GM23338 (cell line): ENCODE measurements around the gene CCDC43. TPM values are rescaled to one million over a fixed set of nuclear protein-coding genes. Genes with fewer than 3 reads are reported as not detected.

Experiments used
- ATAC-seq: fragments of 200-7000 bp; cut with Tn5 transposase; 3 replicates; pipeline ENCODE4 v1.9.1; 2020
- DNase-seq: peaks from one replicate; pipeline ENCODE4 v3.0.0-alpha.2; 2015; ENCODE audit warnings: low spot score
- H2AFZ ChIP-seq: fragments of 200-600 bp; sonication (generic); 2 replicates; pipeline ENCODE4 v1.8.0; 2016; ENCODE audit warnings: antibody characterized with exemption, mild to moderate bottlenecking, moderate library complexity
- H3F3A ChIP-seq: fragments of 200-600 bp; sonication (generic); replicated peaks from 2 replicates; pipeline ENCODE4 v1.8.0; 2017; ENCODE audit warnings: antibody characterized with exemption, mixed run types, low read depth
- H3K27ac ChIP-seq: fragments of 200-600 bp; sonication (generic); 2 replicates; pipeline ENCODE4 v1.6.1; 2016; ENCODE audit warnings: low read depth
- H3K27me3 ChIP-seq: fragments of 200-600 bp; sonication (generic); 2 replicates; pipeline ENCODE4 v1.8.0; 2016; ENCODE audit warnings: mild to moderate bottlenecking, mixed run types, moderate library complexity; ENCODE audit not compliant: insufficient read depth
- H3K36me3 ChIP-seq: fragments of 200-600 bp; sonication (generic); 2 replicates; pipeline ENCODE4 v1.8.0; 2016; ENCODE audit warnings: mild to moderate bottlenecking; ENCODE audit not compliant: insufficient read depth
- H3K4me1 ChIP-seq: fragments of 200-600 bp; sonication (generic); 2 replicates; pipeline ENCODE4 v1.8.0; 2016; ENCODE audit warnings: mild to moderate bottlenecking, moderate library complexity; ENCODE audit not compliant: insufficient read depth
- H3K4me2 ChIP-seq: fragments of 200-600 bp; sonication (generic); 2 replicates; pipeline ENCODE4 v1.7.1; 2017; ENCODE audit warnings: mixed run types
- H3K4me3 ChIP-seq: fragments of 200-600 bp; sonication (generic); 2 replicates; pipeline ENCODE4 v1.6.1; 2016; ENCODE audit warnings: mixed run types
- H3K79me2 ChIP-seq: fragments of 200-600 bp; sonication (generic); replicated peaks from 2 replicates; pipeline ENCODE4 v1.8.0; 2017; ENCODE audit warnings: mild to moderate bottlenecking; ENCODE audit not compliant: insufficient read depth
- H3K9me2 ChIP-seq: fragments of 200-600 bp; sonication (generic); 2 replicates; pipeline ENCODE4 v1.8.0; 2017; ENCODE audit not compliant: insufficient read depth
- H4K20me1 ChIP-seq: fragments of 200-600 bp; sonication (generic); replicated peaks from 2 replicates; pipeline ENCODE4 v1.8.0; 2017; ENCODE audit warnings: mild to moderate bottlenecking; ENCODE audit not compliant: insufficient read depth
- H3K27ac Mint-ChIP-seq: 2 replicates; pipeline ENCODE4 v1.8.0; 2020; ENCODE audit warnings: inconsistent platforms, mild to moderate bottlenecking, moderate library complexity, mixed read lengths
- H3K27me3 Mint-ChIP-seq: 3 replicates; pipeline ENCODE4 v1.8.0; 2022; ENCODE audit warnings: low read depth, mild to moderate bottlenecking, moderate library complexity, mixed read lengths, inconsistent platforms; ENCODE audit not compliant: insufficient read depth, poor library complexity
- H3K36me3 Mint-ChIP-seq: 3 replicates; pipeline ENCODE4 v1.8.0; 2021; ENCODE audit warnings: low read depth, mild to moderate bottlenecking, inconsistent platforms, moderate library complexity, mixed read lengths
- H3K4me1 Mint-ChIP-seq: 3 replicates; pipeline ENCODE4 v1.8.0; 2020; ENCODE audit warnings: mild to moderate bottlenecking, inconsistent platforms, mixed read lengths
- H3K4me3 Mint-ChIP-seq: 3 replicates; pipeline ENCODE4 v1.8.0; 2021; ENCODE audit warnings: moderate library complexity, mild to moderate bottlenecking, inconsistent platforms, mixed read lengths
- H3K9me3 Mint-ChIP-seq: 3 replicates; pipeline ENCODE4 v1.8.0; 2020; ENCODE audit warnings: moderate library complexity, mild to moderate bottlenecking, inconsistent platforms, mixed read lengths
- CREB1 ChIP-seq: fragments of 250-450 bp; sonication (Bioruptor Pico); IDR thresholded peaks from 2 replicates; pipeline ENCODE4 v1.5.0; 2020; ENCODE audit warnings: low read depth, mild to moderate bottlenecking, moderate library complexity
- CTCF ChIP-seq, 2 experiments: fragments of 200-600 bp in 1 of 2; sonication (generic) in 1 of 2; conservative IDR thresholded peaks; 2 replicates each; pipeline versions ENCODE4 v1.5.1 to v1.6.1; 2016 to 2017; ENCODE audit warnings: antibody characterized with exemption in 2 of 2, low read depth in 2 of 2, mild to moderate bottlenecking in 2 of 2, moderate library complexity in 1 of 2
- EZH2 ChIP-seq: fragments of 200-600 bp; sonication (generic); IDR thresholded peaks from one replicate; pipeline ENCODE4 v1.8.0; 2017; ENCODE audit warnings: antibody characterized with exemption, mild to moderate bottlenecking, low read depth; ENCODE audit not compliant: unreplicated experiment
- EZH2phosphoT487 ChIP-seq: fragments of 200-600 bp; sonication (generic); IDR thresholded peaks from one replicate; pipeline ENCODE4 v1.8.1; 2018; ENCODE audit warnings: antibody characterized with exemption; ENCODE audit not compliant: unreplicated experiment
- JUNB ChIP-seq: IDR thresholded peaks from one replicate; pipeline ENCODE4 v1.6.1; 2016; ENCODE audit warnings: antibody characterized with exemption; ENCODE audit not compliant: unreplicated experiment
- NANOG ChIP-seq: IDR thresholded peaks from 2 replicates; pipeline ENCODE4 v1.6.1; 2016; ENCODE audit warnings: antibody characterized with exemption, borderline replicate concordance
- POLR2AphosphoS5 ChIP-seq: IDR thresholded peaks from 2 replicates; pipeline ENCODE4 v1.6.1; 2016; ENCODE audit warnings: antibody characterized with exemption, low read depth
- REST ChIP-seq: IDR thresholded peaks from one replicate; pipeline ENCODE4 v1.6.1; 2018; ENCODE audit warnings: antibody characterized with exemption; ENCODE audit not compliant: unreplicated experiment
- STAT1 ChIP-seq: IDR thresholded peaks from one replicate; pipeline ENCODE4 v1.6.1; 2016; ENCODE audit warnings: antibody characterized with exemption; ENCODE audit not compliant: unreplicated experiment
- ZNF114 ChIP-seq: fragments of 250-450 bp; sonication (Bioruptor Pico); IDR thresholded peaks from 2 replicates; pipeline ENCODE4 v1.5.0; 2020; ENCODE audit warnings: mild to moderate bottlenecking, moderate library complexity
- ZNF331 ChIP-seq: fragments of 250-450 bp; sonication (Bioruptor Pico); IDR thresholded peaks from 2 replicates; pipeline ENCODE4 v1.5.0; 2020; ENCODE audit warnings: low read depth, mild to moderate bottlenecking, moderate library complexity
- ZNF462 ChIP-seq: fragments of 250-450 bp; sonication (Bioruptor Pico); IDR thresholded peaks from 2 replicates; pipeline ENCODE4 v1.5.0; 2020; ENCODE audit warnings: mild to moderate bottlenecking, moderate library complexity
- polyA plus RNA-seq: library from polyadenylated mRNA; unstranded; fragments of >200 nt; fragmentation: Nextera tagmentation; extraction: Ambion mirVana; gene quantifications from 2 replicates; pipeline ENCODE4 v1.2.1, GENCODE V29; 2016
- total RNA-seq: library from RNA; depleted of rRNA; stranded (reverse); fragments of >200 nt; shearing (Covaris generic); gene quantifications from 2 replicates; pipeline ENCODE4 v1.2.3, GENCODE V29; 2014
- TF ChIP-seq, protein P1 (sequence below): IDR thresholded peaks from 2 replicates; pipeline ENCODE4 v1.6.1; 2016; ENCODE audit warnings: antibody characterized with exemption

Gene CCDC43
- total and polyA plus RNA-seq, 2 experiments from 2014 or later = 29.8 to 55.3 TPM

- Mint-ChIP-seq H3K27me3 (peaks cover 36% of the 10 kb centered on the region), H3K27ac (no peak overlapping the region), H3K36me3 (peaks cover 8% of the 10 kb centered on the region), H3K9me3 (peaks cover 18% of the 10 kb centered on the region; the same call in 2 of the 3 replicates), H3K4me1 (0 out of 3 replicates have a peak, but pooled peaks cover 3% of the 10 kb centered on the region), H3K4me3 (no peak overlapping the region)
- no peak overlapping the region for H2AFZ ChIP-seq
- no peak overlapping the region for H3K4me2 ChIP-seq
- H3K79me2 ChIP-seq = no peaks in the 10 kb centered on the region
- no peaks in the 10 kb centered on the region for H4K20me1 ChIP-seq
- 0 out of 2 replicates have a peak, but pooled peaks cover 3% of the 10 kb centered on the region for H3F3A ChIP-seq
- peaks cover 48% of the 10 kb centered on the region for H3K27me3 ChIP-seq
- no peaks in the 10 kb centered on the region for H3K4me1 ChIP-seq
- no peak overlapping the region for H3K4me3 ChIP-seq
- H3K9me2 ChIP-seq = no peaks in the 10 kb centered on the region
- no peak for TF ChIP-seq JUNB
- no peak for TF ChIP-seq STAT1
- TF ChIP-seq, protein P1, sequence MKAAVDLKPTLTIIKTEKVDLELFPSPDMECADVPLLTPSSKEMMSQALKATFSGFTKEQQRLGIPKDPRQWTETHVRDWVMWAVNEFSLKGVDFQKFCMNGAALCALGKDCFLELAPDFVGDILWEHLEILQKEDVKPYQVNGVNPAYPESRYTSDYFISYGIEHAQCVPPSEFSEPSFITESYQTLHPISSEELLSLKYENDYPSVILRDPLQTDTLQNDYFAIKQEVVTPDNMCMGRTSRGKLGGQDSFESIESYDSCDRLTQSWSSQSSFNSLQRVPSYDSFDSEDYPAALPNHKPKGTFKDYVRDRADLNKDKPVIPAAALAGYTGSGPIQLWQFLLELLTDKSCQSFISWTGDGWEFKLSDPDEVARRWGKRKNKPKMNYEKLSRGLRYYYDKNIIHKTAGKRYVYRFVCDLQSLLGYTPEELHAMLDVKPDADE = no peak
- TF ChIP-seq NANOG = no peak
- no peak for TF ChIP-seq ZNF331 (CRISPR knock-in tag)
- no peak for TF ChIP-seq CREB1
- no peak for TF ChIP-seq ZNF462 (CRISPR knock-in tag)
- TF ChIP-seq CTCF (conservative IDR thresholded peaks at IDR 0.05; ENCODE audit: low read depth in 2 of 2) = no peak
- no peak for TF ChIP-seq REST
- no peak for TF ChIP-seq EZH2phosphoT487
- no peak for TF ChIP-seq POLR2AphosphoS5
- TF ChIP-seq EZH2 = no peak
- TF ChIP-seq ZNF114 = no peak
- ATAC-seq (no peak), DNase-seq (no peak)
- no peaks in the 10 kb centered on the region for H3K36me3 ChIP-seq
- H3K27ac ChIP-seq = no peak overlapping the region
Measured at GRCh38 chr17:44652727-44653126, 36.8 kb downstream of the CCDC43 start.
